ENCODE measurements around the gene ZNF536. TPM values are rescaled to one million over a fixed set of nuclear protein-coding genes. Genes with fewer than 3 reads are reported as not detected.

ZNF536 gene
- total RNA-seq, 4 donors from 2014 or later: 4.3 to 7.6 (median 5.5) TPM

GRCh38 chr19:30449078-30449590, 77.0 kb downstream of the ZNF536 start:
- H3K36me3 ChIP-seq: peaks cover 0 to 3% of the 10 kb centered on the region in 2 donors
- 43 to 69% methylated on average over 6 of the region's 6 CpGs for WGBS, 2 donors (ENCODE audit: low coverage in 1 of 2)
- ATAC-seq: no peak
- no peaks in the 10 kb centered on the region for H3K9me3 ChIP-seq
- H3K27me3 ChIP-seq: peaks cover 10% of the 10 kb centered on the region
- peak overlapping the region in 3 of 4 donors; percentile 4 to 47 (median 41) for H3K27ac ChIP-seq
- peak overlapping the region in 1 of 2 donors; percentile 41 for H3K4me3 ChIP-seq
- TF ChIP-seq POLR2AphosphoS5 (IDR thresholded peaks at IDR 0.05): no peak
- TF ChIP-seq, protein P1, sequence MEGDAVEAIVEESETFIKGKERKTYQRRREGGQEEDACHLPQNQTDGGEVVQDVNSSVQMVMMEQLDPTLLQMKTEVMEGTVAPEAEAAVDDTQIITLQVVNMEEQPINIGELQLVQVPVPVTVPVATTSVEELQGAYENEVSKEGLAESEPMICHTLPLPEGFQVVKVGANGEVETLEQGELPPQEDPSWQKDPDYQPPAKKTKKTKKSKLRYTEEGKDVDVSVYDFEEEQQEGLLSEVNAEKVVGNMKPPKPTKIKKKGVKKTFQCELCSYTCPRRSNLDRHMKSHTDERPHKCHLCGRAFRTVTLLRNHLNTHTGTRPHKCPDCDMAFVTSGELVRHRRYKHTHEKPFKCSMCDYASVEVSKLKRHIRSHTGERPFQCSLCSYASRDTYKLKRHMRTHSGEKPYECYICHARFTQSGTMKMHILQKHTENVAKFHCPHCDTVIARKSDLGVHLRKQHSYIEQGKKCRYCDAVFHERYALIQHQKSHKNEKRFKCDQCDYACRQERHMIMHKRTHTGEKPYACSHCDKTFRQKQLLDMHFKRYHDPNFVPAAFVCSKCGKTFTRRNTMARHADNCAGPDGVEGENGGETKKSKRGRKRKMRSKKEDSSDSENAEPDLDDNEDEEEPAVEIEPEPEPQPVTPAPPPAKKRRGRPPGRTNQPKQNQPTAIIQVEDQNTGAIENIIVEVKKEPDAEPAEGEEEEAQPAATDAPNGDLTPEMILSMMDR (IDR thresholded peaks at IDR 0.05): no peak
- no peak for TF ChIP-seq POLR2A (IDR thresholded peaks at IDR 0.05)
- TF ChIP-seq EP300 (IDR thresholded peaks at IDR 0.05): no peak
- H3K4me1 ChIP-seq: peaks cover 0 to 11% (median 4%) of the 10 kb centered on the region in 3 donors

GRCh38 chr19:30449673-30450072, 77.5 kb downstream of the ZNF536 start:
- TF ChIP-seq POLR2A (IDR thresholded peaks at IDR 0.05): no peak
- no peak for TF ChIP-seq POLR2AphosphoS5 (IDR thresholded peaks at IDR 0.05)
- TF ChIP-seq, protein P1 (IDR thresholded peaks at IDR 0.05): no peak
- TF ChIP-seq EP300 (IDR thresholded peaks at IDR 0.05): no peak
- peaks cover 6% of the 10 kb centered on the region for H3K27me3 ChIP-seq
- WGBS, 2 donors (ENCODE audit: low coverage in 1 of 2): 39 to 71% methylated on average over 6 to 8 of the region's 8 CpGs
- peak overlapping the region in 1 of 2 donors; percentile 41 for H3K4me3 ChIP-seq
- H3K9me3 ChIP-seq: no peaks in the 10 kb centered on the region
- H3K4me1 ChIP-seq: peaks cover 0 to 11% (median 4%) of the 10 kb centered on the region in 3 donors
- H3K36me3 ChIP-seq: peaks cover 0 to 3% of the 10 kb centered on the region in 2 donors
- no peak for ATAC-seq
- peak overlapping the region in 3 of 4 donors; percentile 41 to 48 (median 47) for H3K27ac ChIP-seq

- peak; percentile 62 for ATAC-seq
- Histone ChIP-seq H3K27ac (peak overlapping the region in 2 of 4 donors; percentile 41 to 48), H3K4me1 (peaks cover 0 to 11% (median 4%) of the 10 kb centered on the region in 3 donors), H3K4me3 (peak overlapping the region in 1 of 2 donors; percentile 41), H3K27me3 (peaks cover 2% of the 10 kb centered on the region), H3K36me3 (peaks cover 0 to 2% of the 10 kb centered on the region in 2 donors), H3K9me3 (no peaks in the 10 kb centered on the region)
- WGBS, 2 donors (ENCODE audit: low coverage in 1 of 2): 6 to 9% methylated on average over 4 to 7 of the region's 7 CpGs
- no peak for TF ChIP-seq POLR2A (IDR thresholded peaks at IDR 0.05)
- TF ChIP-seq POLR2AphosphoS5 (IDR thresholded peaks at IDR 0.05): no peak
- no peak for TF ChIP-seq EP300 (IDR thresholded peaks at IDR 0.05)
- TF ChIP-seq, protein P1 (IDR thresholded peaks at IDR 0.05): no peak
These were observed 77.9 kb downstream of the ZNF536 start for GRCh38 chr19:30450100-30450499.

- peaks cover 0 to 11% (median 4%) of the 10 kb centered on the region in 3 donors for H3K4me1 ChIP-seq
- H3K4me3 ChIP-seq: peak overlapping the region in 1 of 2 donors; percentile 41
- no peaks in the 10 kb centered on the region for H3K36me3 ChIP-seq
- WGBS, 2 donors (ENCODE audit: low coverage in 1 of 2): 64 to 100% methylated on average over 1 to 15 of the region's 31 CpGs
- no peaks in the 10 kb centered on the region for H3K27me3 ChIP-seq
- ATAC-seq: no peak
- H3K27ac ChIP-seq: peak overlapping the region in 2 of 4 donors; percentile 41 to 48
- no peaks in the 10 kb centered on the region for H3K9me3 ChIP-seq
- no peak for TF ChIP-seq EP300 (IDR thresholded peaks at IDR 0.05)
- TF ChIP-seq, protein P1 (IDR thresholded peaks at IDR 0.05): no peak
- no peak for TF ChIP-seq POLR2A (IDR thresholded peaks at IDR 0.05)
- no peak for TF ChIP-seq POLR2AphosphoS5 (IDR thresholded peaks at IDR 0.05)
These were observed 78.7 kb downstream of the ZNF536 start for GRCh38 chr19:30450835-30451321.

- Histone ChIP-seq H3K27ac (no peak overlapping the region), H3K9me3 (no peaks in the 10 kb centered on the region), H3K27me3 (no peaks in the 10 kb centered on the region), H3K4me3 (no peak overlapping the region), H3K36me3 (no peaks in the 10 kb centered on the region), H3K4me1 (peaks cover 0 to 11% (median 4%) of the 10 kb centered on the region in 3 donors)
- ATAC-seq: no peak
- WGBS, 2 donors (ENCODE audit: low coverage in 1 of 2): 40 to 83% methylated on average over 1 to 2 of the region's 7 CpGs
- no peak for TF ChIP-seq POLR2AphosphoS5 (IDR thresholded peaks at IDR 0.05)
- no peak for TF ChIP-seq POLR2A (IDR thresholded peaks at IDR 0.05)
- no peak for TF ChIP-seq EP300 (IDR thresholded peaks at IDR 0.05)
- TF ChIP-seq, protein P1 (IDR thresholded peaks at IDR 0.05): no peak
These were observed 80.7 kb downstream of the ZNF536 start for GRCh38 chr19:30452931-30453330.
